ENCODE results near the gene SRSF11.

Gene SRSF11

GRCh38 chr1:70200065-70200464, 21.1 kb upstream of the SRSF11 start:
- no peak for ATAC-seq
- TF ChIP-seq ZNF8 (CRISPR knock-in tag; IDR thresholded peaks at IDR 0.05) = no peak
- no peak for TF ChIP-seq OSR1 (CRISPR knock-in tag; IDR thresholded peaks at IDR 0.05)
- no peak for TF ChIP-seq TSHZ2 (CRISPR knock-in tag; IDR thresholded peaks at IDR 0.05)
- TF ChIP-seq BACH2 (CRISPR knock-in tag; IDR thresholded peaks at IDR 0.05; ENCODE audit: borderline replicate concordance) = no peak
- TF ChIP-seq TOX (CRISPR knock-in tag; IDR thresholded peaks at IDR 0.05; ENCODE audit: borderline replicate concordance) = no peak
- TF ChIP-seq CSDC2 (CRISPR knock-in tag; IDR thresholded peaks at IDR 0.05) = no peak
- TF ChIP-seq PPARA (CRISPR knock-in tag; IDR thresholded peaks at IDR 0.05; ENCODE audit: borderline replicate concordance) = no peak
- no peak for TF ChIP-seq ZNF565 (CRISPR knock-in tag; conservative IDR thresholded peaks at IDR 0.05; ENCODE audit: low read depth)

DNA sequence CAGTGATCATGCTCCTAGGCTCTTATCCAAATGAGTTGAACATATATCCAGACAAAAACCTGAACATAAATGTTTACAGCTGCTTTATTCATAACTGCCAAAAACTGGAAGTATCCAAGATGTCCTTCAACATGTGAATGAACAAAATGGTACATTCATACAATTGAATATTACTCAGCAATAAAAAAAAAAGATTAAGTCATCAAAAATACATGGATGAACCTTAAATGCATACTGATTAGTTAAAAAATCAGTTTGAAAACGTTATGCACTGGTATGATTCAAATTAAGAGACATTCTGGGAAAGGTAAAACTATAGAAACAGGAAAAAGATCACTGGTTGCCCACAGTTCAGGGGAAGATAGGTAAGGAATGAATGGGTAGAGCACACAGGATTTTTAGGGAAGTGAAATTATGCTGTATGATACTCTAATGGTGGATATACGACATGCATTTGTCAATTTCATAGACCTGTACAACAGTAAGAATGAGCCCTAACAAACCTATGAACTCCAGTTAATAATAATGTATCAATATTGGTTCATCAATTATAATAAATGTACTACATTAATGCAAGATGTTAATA, 18.9 kb upstream of the SRSF11 start:
- TF ChIP-seq, protein P1, sequence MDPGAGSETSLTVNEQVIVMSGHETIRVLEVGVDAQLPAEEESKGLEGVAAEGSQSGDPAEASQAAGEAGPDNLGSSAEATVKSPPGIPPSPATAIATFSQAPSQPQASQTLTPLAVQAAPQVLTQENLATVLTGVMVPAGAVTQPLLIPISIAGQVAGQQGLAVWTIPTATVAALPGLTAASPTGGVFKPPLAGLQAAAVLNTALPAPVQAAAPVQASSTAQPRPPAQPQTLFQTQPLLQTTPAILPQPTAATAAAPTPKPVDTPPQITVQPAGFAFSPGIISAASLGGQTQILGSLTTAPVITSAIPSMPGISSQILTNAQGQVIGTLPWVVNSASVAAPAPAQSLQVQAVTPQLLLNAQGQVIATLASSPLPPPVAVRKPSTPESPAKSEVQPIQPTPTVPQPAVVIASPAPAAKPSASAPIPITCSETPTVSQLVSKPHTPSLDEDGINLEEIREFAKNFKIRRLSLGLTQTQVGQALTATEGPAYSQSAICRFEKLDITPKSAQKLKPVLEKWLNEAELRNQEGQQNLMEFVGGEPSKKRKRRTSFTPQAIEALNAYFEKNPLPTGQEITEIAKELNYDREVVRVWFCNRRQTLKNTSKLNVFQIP (CRISPR knock-in tag; IDR thresholded peaks at IDR 0.05; ENCODE audit: borderline replicate concordance, low read depth) = no peak
- no peak for TF ChIP-seq TOX (CRISPR knock-in tag; IDR thresholded peaks at IDR 0.05; ENCODE audit: borderline replicate concordance)
- TF ChIP-seq ZNF565 (CRISPR knock-in tag; conservative IDR thresholded peaks at IDR 0.05; ENCODE audit: low read depth) = no peak
- TF ChIP-seq GLIS3 (CRISPR knock-in tag; IDR thresholded peaks at IDR 0.05) = no peak
- no peak for TF ChIP-seq RARB (CRISPR knock-in tag; IDR thresholded peaks at IDR 0.05)
- TF ChIP-seq, protein P2, sequence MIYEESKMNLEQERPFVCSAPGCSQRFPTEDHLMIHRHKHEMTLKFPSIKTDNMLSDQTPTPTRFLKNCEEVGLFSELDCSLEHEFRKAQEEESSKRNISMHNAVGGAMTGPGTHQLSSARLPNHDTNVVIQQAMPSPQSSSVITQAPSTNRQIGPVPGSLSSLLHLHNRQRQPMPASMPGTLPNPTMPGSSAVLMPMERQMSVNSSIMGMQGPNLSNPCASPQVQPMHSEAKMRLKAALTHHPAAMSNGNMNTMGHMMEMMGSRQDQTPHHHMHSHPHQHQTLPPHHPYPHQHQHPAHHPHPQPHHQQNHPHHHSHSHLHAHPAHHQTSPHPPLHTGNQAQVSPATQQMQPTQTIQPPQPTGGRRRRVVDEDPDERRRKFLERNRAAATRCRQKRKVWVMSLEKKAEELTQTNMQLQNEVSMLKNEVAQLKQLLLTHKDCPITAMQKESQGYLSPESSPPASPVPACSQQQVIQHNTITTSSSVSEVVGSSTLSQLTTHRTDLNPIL (CRISPR knock-in tag; IDR thresholded peaks at IDR 0.05; ENCODE audit: low read depth) = no peak
- no peak for TF ChIP-seq ZC3H10 (CRISPR knock-in tag; IDR thresholded peaks at IDR 0.05)
- no peak for TF ChIP-seq ZNF8 (CRISPR knock-in tag; IDR thresholded peaks at IDR 0.05)
- TF ChIP-seq ESRRG (CRISPR knock-in tag; IDR thresholded peaks at IDR 0.05) = no peak
- no peak for TF ChIP-seq ZNF70 (CRISPR knock-in tag; IDR thresholded peaks at IDR 0.05)
- ATAC-seq = no peak

- no peak for ATAC-seq
- no peak for TF ChIP-seq ESRRG (CRISPR knock-in tag; IDR thresholded peaks at IDR 0.05)
- no peak for TF ChIP-seq RARB (CRISPR knock-in tag; IDR thresholded peaks at IDR 0.05)
- no peak for TF ChIP-seq TSHZ2 (CRISPR knock-in tag; IDR thresholded peaks at IDR 0.05)
- TF ChIP-seq, protein P2 (CRISPR knock-in tag; IDR thresholded peaks at IDR 0.05; ENCODE audit: low read depth) = no peak
- no peak for TF ChIP-seq ZFP3 (CRISPR knock-in tag; IDR thresholded peaks at IDR 0.05)
- TF ChIP-seq GLIS3 (CRISPR knock-in tag; IDR thresholded peaks at IDR 0.05) = no peak
- TF ChIP-seq, protein P1 (CRISPR knock-in tag; IDR thresholded peaks at IDR 0.05; ENCODE audit: borderline replicate concordance, low read depth) = no peak
- TF ChIP-seq OSR1 (CRISPR knock-in tag; IDR thresholded peaks at IDR 0.05) = no peak
- no peak for TF ChIP-seq ARNTL (CRISPR knock-in tag; IDR thresholded peaks at IDR 0.05; ENCODE audit: borderline replicate concordance, low read depth)
- TF ChIP-seq SNAI2 (CRISPR knock-in tag; IDR thresholded peaks at IDR 0.05) = no peak
- no peak for TF ChIP-seq PATZ1 (CRISPR knock-in tag; IDR thresholded peaks at IDR 0.05; ENCODE audit: borderline replicate concordance)
- no peak for TF ChIP-seq ZFP30 (CRISPR knock-in tag; IDR thresholded peaks at IDR 0.05)
- no peak for TF ChIP-seq BACH2 (CRISPR knock-in tag; IDR thresholded peaks at IDR 0.05; ENCODE audit: borderline replicate concordance)
- no peak for TF ChIP-seq TOX (CRISPR knock-in tag; IDR thresholded peaks at IDR 0.05; ENCODE audit: borderline replicate concordance)
- TF ChIP-seq TCF4 (CRISPR knock-in tag; IDR thresholded peaks at IDR 0.05; ENCODE audit: borderline replicate concordance) = no peak
These were observed 17.0 kb upstream of the SRSF11 start for GRCh38 chr1:70204139-70204538.
